ENCODE results near the gene CDC42BPG. TPM values are rescaled to one million over a fixed set of nuclear protein-coding genes. Genes with fewer than 3 reads are reported as not detected.

CDC42BPG gene
- total and polyA plus RNA-seq, 9 of the 15 experiments (the other 6 are each of a cell fraction or from before 2014, with no cell fraction given), result 0.04 to 8.8 (median 2.1) TPM

DNA sequence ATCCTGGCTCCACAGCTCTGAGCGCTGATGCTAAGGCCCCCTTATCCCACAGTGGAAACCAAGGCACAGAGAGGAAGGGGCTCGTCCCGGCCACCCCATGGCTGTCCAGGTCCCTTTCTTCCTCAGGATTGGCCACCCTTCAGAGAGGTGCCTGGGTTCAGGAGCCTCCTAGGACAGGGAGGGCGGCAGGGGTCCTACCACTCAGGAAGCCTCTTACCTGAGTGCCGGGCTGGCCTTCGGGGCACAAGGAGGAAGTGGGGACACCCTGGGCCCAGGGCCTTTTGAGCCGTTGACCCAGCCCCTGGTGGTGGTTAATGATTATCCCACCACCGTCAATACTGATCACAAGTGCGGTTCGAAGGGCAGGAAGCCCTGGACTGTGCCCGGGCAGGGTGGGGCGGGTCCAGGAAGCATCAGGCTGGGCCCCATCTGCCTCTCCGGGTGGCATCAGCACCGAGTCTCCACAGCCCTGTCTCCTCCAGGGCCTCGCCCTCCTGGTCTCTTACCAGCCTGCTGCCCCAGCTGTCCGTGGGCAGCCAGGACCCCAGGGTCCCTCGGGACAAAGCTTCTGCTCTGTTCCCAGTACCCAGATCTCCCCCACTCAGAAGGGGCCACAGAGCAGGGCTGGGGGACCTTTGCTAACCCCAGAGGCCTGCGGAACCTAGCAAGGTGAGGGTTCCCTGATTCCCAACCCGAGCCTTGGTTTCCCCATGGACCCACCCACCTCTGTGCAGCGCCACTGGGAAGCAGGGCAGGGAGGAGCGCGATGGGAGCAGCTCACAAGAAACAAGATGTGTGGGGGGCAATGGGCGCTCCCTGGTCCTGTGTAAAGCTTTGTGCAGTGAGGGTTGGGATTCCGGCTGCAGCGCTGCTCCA is 49.0 kb upstream of the CDC42BPG start:
- FAIRE-seq (no peak), ATAC-seq (no peak), DNase-seq (ENCODE audit: extremely low read depth in 1 of 4, low spot score in 3 of 4) (no peak)
- CTCF ChIA-PET (ENCODE audit: low intra/inter-chr PET ratio), result interaction anchor here (0.5 to 3.4 kb wide), 3 partner anchors 46 to 105 kb away, joined by 4 to 39 read pairs (median 13); no protein-coding TSS in a partner anchor
- Histone ChIP-seq H3K9ac (ENCODE audit: insufficient read depth in 1 of 2, low read depth in 2 of 2, low read length in 2 of 2) (peak overlapping the region in 1 of 2 experiments; percentile 77; a peak in 2 of 4 replicates), H3K27ac (ENCODE audit: extremely low read depth, low read depth, low read length) (no peak overlapping the region; the same call in 2 of the 3 replicates), H3K36me3 (ENCODE audit: control insufficient read depth, insufficient read depth, low read length) (peaks cover 34% of the 10 kb centered on the region; the same call in 2 of the 3 replicates), H3K4me3 (no peak overlapping the region), H2AFZ (ENCODE audit: low read depth, low read length) (no peak overlapping the region), H3K9me3 (replicated peaks; ENCODE audit: control insufficient read depth, insufficient read depth, low read depth, low read length) (no peaks in the 10 kb centered on the region), H3K27me3 (ENCODE audit: control insufficient read depth in 2 of 2, insufficient read depth in 2 of 2, low read length in 2 of 2) (no peaks in the 10 kb centered on the region), H3K9me1 (ENCODE audit: control insufficient read depth, insufficient read depth, low read length) (no peaks in the 10 kb centered on the region), H3K4me2 (ENCODE audit: insufficient read depth, low read length) (no peak overlapping the region), H4K20me1 (replicated peaks; ENCODE audit: control insufficient read depth, insufficient read depth, low read length) (no peaks in the 10 kb centered on the region), H3K79me2 (ENCODE audit: control insufficient read depth, insufficient read depth, low read length) (no peaks in the 10 kb centered on the region), H3K4me1 (replicated peaks in 1 of 2; ENCODE audit: control insufficient read depth in 2 of 2, insufficient read depth in 2 of 2, low read length in 2 of 2) (peaks cover 21 to 81% of the 10 kb centered on the region in 2 experiments)
- POLR2A ChIA-PET, result interaction anchor here (1.0 kb wide), 1 partner anchor 42 kb away, joined by 3 read pairs; no protein-coding TSS in a partner anchor
- TF ChIP-seq RBFOX2 (IDR thresholded peaks at IDR 0.05; ENCODE audit: low read depth, low read length), result peak; percentile 35; the same call in 1 of the 2 replicates
- no peak for TF ChIP-seq SRSF3 (IDR thresholded peaks at IDR 0.05; ENCODE audit: insufficient read depth, low read length)
- peak; percentile 65; the same call in 1 of the 2 replicates for TF ChIP-seq POLR2G (IDR thresholded peaks at IDR 0.05; ENCODE audit: low read depth, low read length)
- peak; percentile 21; the same call in 1 of the 2 replicates for TF ChIP-seq POLR2AphosphoS5 (IDR thresholded peaks at IDR 0.05; ENCODE audit: control insufficient read depth, insufficient read depth, low read depth, low read length)
- in situ Hi-C loops (cut with MboI), result loop anchor here (5.0 kb wide), 2 partner anchors 46 to 106 kb away; no protein-coding TSS in a partner anchor
- intact Hi-C loops (cut with micrococcal nuclease), result loop anchor here (1.0 to 5.0 kb wide), 2 partner anchors 46 to 106 kb away; no protein-coding TSS in a partner anchor
- BruUV-seq (replicated peaks), result no TSS peak
- 86% methylated on average over 17 of the region's 25 CpGs for WGBS (ENCODE audit: insufficient coverage, low coverage, missing lambda C conversion rate)

Measured in K562 (cell line).